Fibroblast of skin of scalp (primary cell): ENCODE results near the gene PPP1R13L.
"Not testable (repeated sequence)": the region's sequence is repeated elsewhere in the genome, so short reads cannot be mapped to it uniquely, and the experiment has no call there.

Experiments
- DNase-seq: peaks from one replicate; pipeline ENCODE4 v3.0.0-alpha.2; 2013

Gene PPP1R13L

GRCh38 chr19:45342911-45343310 is 62.0 kb downstream of the PPP1R13L start:
- no peak for DNase-seq

DNA sequence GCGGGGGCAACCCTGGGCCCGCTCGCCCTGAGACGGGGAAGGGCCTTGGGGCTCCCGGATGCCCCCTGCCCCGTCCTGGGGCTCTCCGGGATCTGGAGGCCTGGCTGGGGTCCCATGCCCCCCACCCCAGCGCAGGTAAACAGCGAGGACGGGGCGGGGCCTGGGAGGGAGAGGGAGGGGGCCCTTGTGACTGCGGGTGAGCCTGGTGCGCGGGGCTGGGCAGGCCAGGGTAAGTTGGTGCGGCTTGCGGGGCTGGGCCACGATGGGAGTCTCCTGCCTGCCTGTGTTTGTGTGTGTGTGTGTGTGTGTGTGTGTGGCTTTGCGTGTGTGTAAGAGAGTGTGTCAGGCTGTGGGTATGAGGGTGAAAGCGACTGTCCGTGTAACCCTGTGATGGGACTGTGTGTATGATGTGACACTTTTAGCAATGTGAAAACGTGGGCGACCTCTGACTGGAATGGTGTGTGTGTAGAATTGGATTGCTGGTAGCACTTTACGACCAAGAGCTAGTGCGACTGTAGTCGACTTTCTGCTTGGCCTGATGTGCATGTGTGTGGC is 63.9 kb downstream of the PPP1R13L start:
- DNase-seq = no peak

GRCh38 chr19:45340232-45340898 is 64.5 kb downstream of the PPP1R13L start, which contains the start of gene KLC3:
Gene KLC3 (plus strand): TSS chr19:45340750. CDS start chr19:45345542, 4,792 bp downstream.
- DNase-seq = no peak

- no peak for DNase-seq
These were observed 65.2 kb downstream of the PPP1R13L start for GRCh38 chr19:45339629-45340028.

DNA sequence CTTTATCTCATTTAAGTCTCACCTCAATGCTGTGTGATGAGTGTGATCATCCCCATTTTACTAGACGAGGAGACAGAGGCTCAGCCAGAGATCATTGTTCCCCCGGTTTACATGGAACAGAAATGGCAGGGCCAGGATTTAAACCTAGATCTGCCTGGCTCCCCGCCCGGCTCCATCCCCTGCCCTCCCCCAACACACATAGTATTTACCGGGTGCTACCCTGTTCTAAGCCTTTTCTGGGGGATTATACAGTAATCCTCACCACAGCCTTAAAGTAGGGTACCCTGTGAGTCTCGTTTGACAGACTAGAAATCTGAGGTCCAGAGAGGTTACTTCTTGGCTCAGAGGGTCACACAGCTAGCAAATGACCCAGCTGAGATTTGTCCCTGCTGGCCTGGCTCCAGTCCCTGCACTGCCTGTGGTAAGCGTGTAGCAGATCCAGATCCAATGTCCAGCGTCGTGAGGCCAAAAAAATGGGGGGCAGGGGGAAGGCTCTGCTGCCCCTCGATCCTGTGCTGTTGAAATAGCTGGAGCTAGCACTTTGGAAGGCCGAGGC is 68.1 kb downstream of the PPP1R13L start:
- no peak for DNase-seq

DNA sequence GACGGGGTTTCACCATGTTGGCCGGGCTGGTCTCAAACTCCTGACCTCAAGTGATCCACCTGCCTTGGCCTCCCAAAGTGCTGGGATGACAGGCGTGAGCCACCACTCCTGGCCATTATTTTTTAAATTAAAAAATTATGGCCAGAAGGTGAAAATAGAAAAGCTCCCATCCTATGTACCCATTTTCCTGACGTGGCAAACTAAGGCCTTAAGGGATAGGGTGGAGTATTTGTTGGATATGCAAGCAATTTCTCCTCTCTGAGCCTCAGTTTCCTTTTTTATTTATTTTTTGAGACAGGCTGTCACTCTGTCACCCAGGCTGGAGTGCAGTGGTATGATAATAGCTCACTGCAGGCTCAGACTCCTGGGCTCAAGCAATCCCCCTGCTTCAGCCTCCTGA is 70.0 kb downstream of the PPP1R13L start:
- not testable (repeated sequence) for DNase-seq

- DNase-seq = no peak
These were observed 71.1 kb downstream of the PPP1R13L start for GRCh38 chr19:45333609-45334303.

- DNase-seq = no peak
These were observed 73.5 kb downstream of the PPP1R13L start for GRCh38 chr19:45331411-45331810.
